ENCODE measurements around the gene RNF44. TPM values are rescaled to one million over a fixed set of nuclear protein-coding genes. Genes with fewer than 3 reads are reported as not detected.

The RNF44 gene
- total and polyA plus RNA-seq, 4 donors = 15.3 to 40.5 (median 25.5) TPM

GRCh38 chr5:176529741-176530141 lies 7.5 kb downstream of the RNF44 start:
- no peaks in the 10 kb centered on the region for H3K27me3 ChIP-seq (ENCODE audit: control insufficient read depth in 3 of 3, insufficient read depth in 3 of 3, low read length in 2 of 3)
- no peaks in the 10 kb centered on the region for H3K9me3 ChIP-seq (ENCODE audit: control insufficient read depth in 4 of 4, insufficient read depth in 3 of 4, low read length in 3 of 4)
- TF ChIP-seq CTCF (IDR thresholded peaks at IDR 0.05; ENCODE audit: control extremely low read depth, extremely low read depth) = no peak
- WGBS, 2 donors = 47 to 69% methylated on average over 8 to 11 of the region's 11 CpGs
- H3K4me1 ChIP-seq (ENCODE audit: control insufficient read depth in 5 of 5, insufficient read depth in 5 of 5, low read length in 5 of 5) = peaks cover 6 to 32% (median 19%) of the 10 kb centered on the region in 5 donors
- no peak overlapping the region for H3K4me3 ChIP-seq
- no peak overlapping the region for H3K27ac ChIP-seq (ENCODE audit: low read depth in 1 of 2, low read length in 1 of 2)
- peaks cover 7 to 46% (median 12%) of the 10 kb centered on the region in 4 donors for H3K36me3 ChIP-seq (ENCODE audit: control insufficient read depth in 4 of 4, insufficient read depth in 4 of 4, low read length in 4 of 4)
- no peak for DNase-seq
- H3K9ac ChIP-seq (ENCODE audit: insufficient read depth in 1 of 2, low read length in 2 of 2) = no peak overlapping the region
- ATAC-seq (ENCODE audit: insufficient read depth, low FRiP score) = no peak

GRCh38 chr5:176529116-176529740 lies 8.0 kb downstream of the RNF44 start:
- Histone ChIP-seq H3K27me3 (ENCODE audit: control insufficient read depth in 3 of 3, insufficient read depth in 3 of 3, low read length in 2 of 3) (no peaks in the 10 kb centered on the region), H3K9me3 (ENCODE audit: control insufficient read depth in 4 of 4, insufficient read depth in 3 of 4, low read length in 3 of 4) (no peaks in the 10 kb centered on the region), H3K36me3 (ENCODE audit: control insufficient read depth in 4 of 4, insufficient read depth in 4 of 4, low read length in 4 of 4) (peaks cover 7 to 46% (median 12%) of the 10 kb centered on the region in 4 donors), H3K4me3 (no peak overlapping the region), H3K4me1 (ENCODE audit: control insufficient read depth in 5 of 5, insufficient read depth in 5 of 5, low read length in 5 of 5) (peaks cover 4 to 27% (median 14%) of the 10 kb centered on the region in 5 donors), H3K27ac (ENCODE audit: low read depth in 1 of 2, low read length in 1 of 2) (no peak overlapping the region), H3K9ac (ENCODE audit: insufficient read depth in 1 of 2, low read length in 2 of 2) (no peak overlapping the region)
- no peak for ATAC-seq (ENCODE audit: insufficient read depth, low FRiP score)
- 95% methylated on average over 26 of the region's 26 CpGs for WGBS, 2 donors
- TF ChIP-seq CTCF (IDR thresholded peaks at IDR 0.05; ENCODE audit: control extremely low read depth, extremely low read depth) = no peak
- DNase-seq = no peak

GRCh38 chr5:176528761-176529115 lies 8.5 kb downstream of the RNF44 start:
- H3K36me3 ChIP-seq (ENCODE audit: control insufficient read depth in 4 of 4, insufficient read depth in 4 of 4, low read length in 4 of 4) = peaks cover 7 to 46% (median 12%) of the 10 kb centered on the region in 4 donors
- no peaks in the 10 kb centered on the region for H3K27me3 ChIP-seq (ENCODE audit: control insufficient read depth in 3 of 3, insufficient read depth in 3 of 3, low read length in 2 of 3)
- DNase-seq (no peak), ATAC-seq (ENCODE audit: insufficient read depth, low FRiP score) (no peak)
- TF ChIP-seq CTCF (IDR thresholded peaks at IDR 0.05; ENCODE audit: control extremely low read depth, extremely low read depth) = no peak
- no peak overlapping the region for H3K9ac ChIP-seq (ENCODE audit: insufficient read depth in 1 of 2, low read length in 2 of 2)
- H3K9me3 ChIP-seq (ENCODE audit: control insufficient read depth in 4 of 4, insufficient read depth in 3 of 4, low read length in 3 of 4) = no peaks in the 10 kb centered on the region
- no peak overlapping the region for H3K27ac ChIP-seq (ENCODE audit: low read depth in 1 of 2, low read length in 1 of 2)
- WGBS, 2 donors = 85 to 91% methylated on average over 17 of the region's 17 CpGs
- peaks cover 3 to 22% (median 10%) of the 10 kb centered on the region in 5 donors for H3K4me1 ChIP-seq (ENCODE audit: control insufficient read depth in 5 of 5, insufficient read depth in 5 of 5, low read length in 5 of 5)
- H3K4me3 ChIP-seq = no peak overlapping the region

GRCh38 chr5:176528301-176528700 lies 8.9 kb downstream of the RNF44 start:
- Histone ChIP-seq H3K27me3 (ENCODE audit: control insufficient read depth in 3 of 3, insufficient read depth in 3 of 3, low read length in 2 of 3) (no peaks in the 10 kb centered on the region), H3K9ac (ENCODE audit: insufficient read depth in 1 of 2, low read length in 2 of 2) (no peak overlapping the region), H3K36me3 (ENCODE audit: control insufficient read depth in 4 of 4, insufficient read depth in 4 of 4, low read length in 4 of 4) (peaks cover 7 to 46% (median 12%) of the 10 kb centered on the region in 4 donors), H3K4me1 (ENCODE audit: control insufficient read depth in 5 of 5, insufficient read depth in 5 of 5, low read length in 5 of 5) (peaks cover 0 to 18% (median 5%) of the 10 kb centered on the region in 5 donors), H3K9me3 (ENCODE audit: control insufficient read depth in 4 of 4, insufficient read depth in 3 of 4, low read length in 3 of 4) (no peaks in the 10 kb centered on the region), H3K27ac (ENCODE audit: low read depth in 1 of 2, low read length in 1 of 2) (no peak overlapping the region), H3K4me3 (no peak overlapping the region)
- ATAC-seq (ENCODE audit: insufficient read depth, low FRiP score) = no peak
- WGBS, 2 donors = 86 to 89% methylated on average over 11 of the region's 11 CpGs
- TF ChIP-seq CTCF (IDR thresholded peaks at IDR 0.05; ENCODE audit: control extremely low read depth, extremely low read depth) = no peak
- DNase-seq = no peak

Data from lung (tissue), 12 donors.